ENCODE results near the gene PJA2. TPM values are rescaled to one million over a fixed set of nuclear protein-coding genes. Genes with fewer than 3 reads are reported as not detected.

The PJA2 gene
- total RNA-seq, 1 donor: 101 TPM

DNA sequence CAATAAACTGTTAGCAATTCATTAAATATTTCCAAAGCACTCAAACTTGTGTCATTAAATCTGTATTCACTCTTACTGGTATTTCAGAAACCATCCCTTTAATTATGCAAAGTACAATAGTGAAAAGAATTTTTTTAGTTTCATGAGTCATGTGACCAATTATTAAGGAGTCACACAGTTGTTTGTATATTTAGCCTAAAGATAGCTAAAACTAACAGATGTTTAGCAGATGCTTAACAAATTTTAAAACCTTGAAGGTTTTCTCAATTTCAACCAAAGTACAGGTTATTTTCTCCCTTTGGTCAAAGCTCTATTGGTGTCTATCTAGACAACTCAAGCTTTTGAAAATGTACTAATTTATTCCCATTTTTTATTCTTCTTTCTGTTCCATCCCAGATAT lies 44.1 kb downstream of the PJA2 start:
- TF ChIP-seq, protein P1, sequence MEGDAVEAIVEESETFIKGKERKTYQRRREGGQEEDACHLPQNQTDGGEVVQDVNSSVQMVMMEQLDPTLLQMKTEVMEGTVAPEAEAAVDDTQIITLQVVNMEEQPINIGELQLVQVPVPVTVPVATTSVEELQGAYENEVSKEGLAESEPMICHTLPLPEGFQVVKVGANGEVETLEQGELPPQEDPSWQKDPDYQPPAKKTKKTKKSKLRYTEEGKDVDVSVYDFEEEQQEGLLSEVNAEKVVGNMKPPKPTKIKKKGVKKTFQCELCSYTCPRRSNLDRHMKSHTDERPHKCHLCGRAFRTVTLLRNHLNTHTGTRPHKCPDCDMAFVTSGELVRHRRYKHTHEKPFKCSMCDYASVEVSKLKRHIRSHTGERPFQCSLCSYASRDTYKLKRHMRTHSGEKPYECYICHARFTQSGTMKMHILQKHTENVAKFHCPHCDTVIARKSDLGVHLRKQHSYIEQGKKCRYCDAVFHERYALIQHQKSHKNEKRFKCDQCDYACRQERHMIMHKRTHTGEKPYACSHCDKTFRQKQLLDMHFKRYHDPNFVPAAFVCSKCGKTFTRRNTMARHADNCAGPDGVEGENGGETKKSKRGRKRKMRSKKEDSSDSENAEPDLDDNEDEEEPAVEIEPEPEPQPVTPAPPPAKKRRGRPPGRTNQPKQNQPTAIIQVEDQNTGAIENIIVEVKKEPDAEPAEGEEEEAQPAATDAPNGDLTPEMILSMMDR (IDR thresholded peaks at IDR 0.05; ENCODE audit: extremely low read depth, low read depth, low read length): no peak
- peaks cover 55% of the 10 kb centered on the region for H3K36me3 ChIP-seq (ENCODE audit: insufficient read depth, low read length)
- DNase-seq (ENCODE audit: insufficient read length, low spot score, missing footprints): no peak
- H3K4me1 ChIP-seq (ENCODE audit: insufficient read depth, low read length): no peaks in the 10 kb centered on the region
- H3K79me2 ChIP-seq (ENCODE audit: insufficient read depth, low read length): peaks cover 68% of the 10 kb centered on the region
- no peak overlapping the region for H3K27ac ChIP-seq (ENCODE audit: low read depth, low read length)
- no peak overlapping the region for H2AFZ ChIP-seq (ENCODE audit: low read length)
- H3K27me3 ChIP-seq (ENCODE audit: insufficient read depth, low read length): no peaks in the 10 kb centered on the region
- peaks cover 13% of the 10 kb centered on the region for H4K20me1 ChIP-seq (ENCODE audit: insufficient read depth, low read length)
- H3K4me2 ChIP-seq (ENCODE audit: insufficient read depth, low read length): no peak overlapping the region
- no peak overlapping the region for H3K4me3 ChIP-seq (ENCODE audit: insufficient read depth, low read length)
- no peaks in the 10 kb centered on the region for H3K9me3 ChIP-seq (ENCODE audit: low read depth, low read length)

GRCh38 chr5:109364977-109365376 lies 44.8 kb downstream of the PJA2 start:
- TF ChIP-seq, protein P1 (IDR thresholded peaks at IDR 0.05; ENCODE audit: extremely low read depth, low read depth, low read length): no peak
- peaks cover 58% of the 10 kb centered on the region for H3K36me3 ChIP-seq (ENCODE audit: insufficient read depth, low read length)
- H3K4me1 ChIP-seq (ENCODE audit: insufficient read depth, low read length): no peaks in the 10 kb centered on the region
- H3K4me2 ChIP-seq (ENCODE audit: insufficient read depth, low read length): no peak overlapping the region
- no peaks in the 10 kb centered on the region for H3K9me3 ChIP-seq (ENCODE audit: low read depth, low read length)
- no peak for DNase-seq (ENCODE audit: insufficient read length, low spot score, missing footprints)
- H2AFZ ChIP-seq (ENCODE audit: low read length): no peak overlapping the region
- H4K20me1 ChIP-seq (ENCODE audit: insufficient read depth, low read length): peaks cover 13% of the 10 kb centered on the region
- no peak overlapping the region for H3K4me3 ChIP-seq (ENCODE audit: insufficient read depth, low read length)
- H3K27me3 ChIP-seq (ENCODE audit: insufficient read depth, low read length): no peaks in the 10 kb centered on the region
- peaks cover 63% of the 10 kb centered on the region for H3K79me2 ChIP-seq (ENCODE audit: insufficient read depth, low read length)
- H3K27ac ChIP-seq (ENCODE audit: low read depth, low read length): no peak overlapping the region

DNA sequence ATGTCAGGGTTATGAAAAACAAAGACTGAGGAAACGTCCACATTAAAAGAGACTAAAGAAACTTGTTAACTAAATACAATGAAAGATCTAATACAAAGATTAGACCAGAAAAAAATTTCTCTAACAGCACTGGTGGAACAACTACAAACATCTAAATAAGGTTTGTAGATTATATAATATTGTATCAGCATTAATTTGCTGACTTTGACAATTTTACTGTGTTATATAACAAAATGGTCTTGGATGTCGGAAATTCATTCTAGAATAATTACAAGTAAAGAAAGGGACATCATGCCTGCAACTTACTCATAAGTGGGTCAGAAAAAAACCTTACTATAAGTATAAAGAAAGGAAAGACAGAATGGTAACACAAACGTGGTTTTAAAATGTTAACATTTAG lies 50.1 kb downstream of the PJA2 start:
- Histone ChIP-seq H3K4me3 (ENCODE audit: insufficient read depth, low read length) (no peak overlapping the region), H2AFZ (ENCODE audit: low read length) (no peak overlapping the region), H3K4me2 (ENCODE audit: insufficient read depth, low read length) (no peak overlapping the region), H3K27ac (ENCODE audit: low read depth, low read length) (no peak overlapping the region), H3K79me2 (ENCODE audit: insufficient read depth, low read length) (peaks cover 36% of the 10 kb centered on the region), H3K4me1 (ENCODE audit: insufficient read depth, low read length) (no peaks in the 10 kb centered on the region), H3K27me3 (ENCODE audit: insufficient read depth, low read length) (no peaks in the 10 kb centered on the region), H3K36me3 (ENCODE audit: insufficient read depth, low read length) (peaks cover 34% of the 10 kb centered on the region), H3K9me3 (ENCODE audit: low read depth, low read length) (no peaks in the 10 kb centered on the region), H4K20me1 (ENCODE audit: insufficient read depth, low read length) (peaks cover 12% of the 10 kb centered on the region)
- TF ChIP-seq, protein P1 (IDR thresholded peaks at IDR 0.05; ENCODE audit: extremely low read depth, low read depth, low read length): no peak
- DNase-seq (ENCODE audit: insufficient read length, low spot score, missing footprints): no peak

DNA sequence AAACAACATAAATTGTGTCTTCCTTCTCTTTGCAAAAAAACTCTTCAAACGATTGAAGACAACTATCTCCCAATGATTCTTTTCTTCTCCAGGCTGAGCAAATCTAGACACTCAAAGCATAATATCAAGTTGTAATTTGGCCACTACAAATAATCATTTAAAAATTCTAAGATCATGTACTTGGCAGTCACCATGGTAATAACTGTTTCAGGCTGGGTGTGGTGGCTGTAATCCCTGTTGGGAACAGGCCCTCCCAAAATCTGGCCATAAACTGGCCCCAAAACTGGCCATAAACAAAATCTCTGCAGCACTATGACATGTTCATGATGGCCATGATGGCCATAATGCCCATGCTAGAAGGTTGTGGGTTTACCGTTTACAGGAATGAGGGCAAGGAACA lies 52.0 kb downstream of the PJA2 start:
- no peak overlapping the region for H3K4me2 ChIP-seq (ENCODE audit: insufficient read depth, low read length)
- H4K20me1 ChIP-seq (ENCODE audit: insufficient read depth, low read length): peaks cover 10% of the 10 kb centered on the region
- no peaks in the 10 kb centered on the region for H3K27me3 ChIP-seq (ENCODE audit: insufficient read depth, low read length)
- DNase-seq (ENCODE audit: insufficient read length, low spot score, missing footprints): no peak
- H3K36me3 ChIP-seq (ENCODE audit: insufficient read depth, low read length): peaks cover 34% of the 10 kb centered on the region
- no peaks in the 10 kb centered on the region for H3K9me3 ChIP-seq (ENCODE audit: low read depth, low read length)
- H3K4me1 ChIP-seq (ENCODE audit: insufficient read depth, low read length): no peaks in the 10 kb centered on the region
- H3K4me3 ChIP-seq (ENCODE audit: insufficient read depth, low read length): no peak overlapping the region
- peaks cover 28% of the 10 kb centered on the region for H3K79me2 ChIP-seq (ENCODE audit: insufficient read depth, low read length)
- H2AFZ ChIP-seq (ENCODE audit: low read length): no peak overlapping the region
- TF ChIP-seq, protein P1 (IDR thresholded peaks at IDR 0.05; ENCODE audit: extremely low read depth, low read depth, low read length): no peak
- no peak overlapping the region for H3K27ac ChIP-seq (ENCODE audit: low read depth, low read length)
